ENCODE results near the gene IL21R. TPM values are rescaled to one million over a fixed set of nuclear protein-coding genes. Genes with fewer than 3 reads are reported as not detected.
A peak's percentile ranks its signal among the peaks of the same experiment; 100 is the strongest.

Gene IL21R
- total and polyA plus RNA-seq, 3 donors from 2014 or later = 0.31 to 2.3 (median 0.87) TPM

DNA sequence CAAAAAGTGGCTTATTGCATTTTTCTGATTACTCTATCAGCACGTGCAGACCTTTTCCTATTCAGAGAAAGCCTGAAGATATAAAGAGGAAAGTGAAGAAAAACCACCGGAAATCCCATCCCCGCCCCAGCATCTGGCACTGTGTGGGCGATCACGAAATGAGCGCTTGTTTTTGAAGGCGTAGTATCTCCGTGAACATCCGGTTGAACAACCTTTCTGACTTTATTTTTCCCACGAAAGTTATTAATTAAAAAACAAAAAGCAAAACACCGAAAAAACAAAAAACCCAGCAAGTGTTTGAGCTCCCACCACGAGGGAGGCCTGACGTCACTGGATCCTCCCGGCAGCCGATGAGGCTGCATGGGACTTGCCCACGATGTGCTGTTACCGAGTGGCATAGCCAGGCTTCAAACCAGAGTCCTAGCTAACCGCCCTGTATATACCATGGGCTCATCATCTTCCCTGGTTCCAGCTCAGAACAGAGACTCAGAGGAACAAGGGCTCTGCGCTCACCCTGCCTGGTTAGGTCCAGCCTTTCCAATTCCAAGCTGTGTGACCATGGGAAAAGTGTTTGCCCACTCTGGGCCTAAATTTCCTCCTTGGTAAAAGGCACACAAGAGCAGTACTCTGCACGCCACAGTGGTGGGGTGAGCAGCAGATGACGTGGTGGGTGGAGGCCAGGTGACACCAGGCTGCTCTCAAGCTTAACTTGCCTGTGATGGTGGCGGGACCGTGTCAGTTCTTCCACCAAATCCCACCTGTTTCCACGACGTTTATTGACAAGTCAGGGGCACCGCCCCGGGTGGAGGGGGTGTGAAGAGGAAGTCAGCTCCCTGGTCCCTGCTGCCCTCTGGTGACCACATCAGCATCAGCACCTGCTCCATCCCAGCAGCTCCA is 34.3 kb upstream of the IL21R start:
- H3K4me1 ChIP-seq = peaks cover 4% of the 10 kb centered on the region
- no peaks in the 10 kb centered on the region for H3K27me3 ChIP-seq
- intact Hi-C loops (cut with DNase I; ENCODE audit: low total_unique reads) = loop anchor here (5.0 kb wide), 2 partner anchors 130 to 185 kb away; no protein-coding TSS in a partner anchor
- TF ChIP-seq, protein P1, sequence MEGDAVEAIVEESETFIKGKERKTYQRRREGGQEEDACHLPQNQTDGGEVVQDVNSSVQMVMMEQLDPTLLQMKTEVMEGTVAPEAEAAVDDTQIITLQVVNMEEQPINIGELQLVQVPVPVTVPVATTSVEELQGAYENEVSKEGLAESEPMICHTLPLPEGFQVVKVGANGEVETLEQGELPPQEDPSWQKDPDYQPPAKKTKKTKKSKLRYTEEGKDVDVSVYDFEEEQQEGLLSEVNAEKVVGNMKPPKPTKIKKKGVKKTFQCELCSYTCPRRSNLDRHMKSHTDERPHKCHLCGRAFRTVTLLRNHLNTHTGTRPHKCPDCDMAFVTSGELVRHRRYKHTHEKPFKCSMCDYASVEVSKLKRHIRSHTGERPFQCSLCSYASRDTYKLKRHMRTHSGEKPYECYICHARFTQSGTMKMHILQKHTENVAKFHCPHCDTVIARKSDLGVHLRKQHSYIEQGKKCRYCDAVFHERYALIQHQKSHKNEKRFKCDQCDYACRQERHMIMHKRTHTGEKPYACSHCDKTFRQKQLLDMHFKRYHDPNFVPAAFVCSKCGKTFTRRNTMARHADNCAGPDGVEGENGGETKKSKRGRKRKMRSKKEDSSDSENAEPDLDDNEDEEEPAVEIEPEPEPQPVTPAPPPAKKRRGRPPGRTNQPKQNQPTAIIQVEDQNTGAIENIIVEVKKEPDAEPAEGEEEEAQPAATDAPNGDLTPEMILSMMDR (IDR thresholded peaks at IDR 0.05) = peak; percentile 31 to 60 (median 55)
- TF ChIP-seq POLR2A (IDR thresholded peaks at IDR 0.05) = no peak
- no peaks in the 10 kb centered on the region for H3K36me3 ChIP-seq (ENCODE audit: low read depth, missing control alignments)
- no peak overlapping the region for H3K4me3 ChIP-seq
- no peaks in the 10 kb centered on the region for H3K9me3 ChIP-seq
- H3K27ac ChIP-seq = no peak overlapping the region
- DNase-seq = peak; percentile 72
- WGBS, 2 donors = 23 to 29% methylated on average over 24 to 27 of the region's 27 CpGs

DNA sequence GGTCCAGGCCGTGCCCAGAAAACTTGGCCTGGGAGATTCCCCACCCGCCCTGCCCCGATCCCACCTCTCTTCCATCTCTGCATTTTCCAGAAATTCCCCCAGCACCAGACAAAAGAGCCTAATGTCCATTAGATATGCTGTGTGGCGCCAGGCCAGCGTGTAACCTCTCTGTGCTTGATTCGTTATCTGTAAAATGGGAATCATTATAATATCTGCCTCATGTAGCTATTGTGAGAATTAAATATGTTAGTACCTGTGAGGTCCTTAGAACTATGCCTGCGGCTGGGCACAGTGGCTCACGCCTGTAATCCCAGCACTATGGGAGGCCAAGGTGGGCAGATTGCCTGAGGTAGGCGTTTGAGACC is 33.6 kb upstream of the IL21R start:
- Histone ChIP-seq H3K27me3 (no peaks in the 10 kb centered on the region), H3K36me3 (ENCODE audit: low read depth, missing control alignments) (no peaks in the 10 kb centered on the region), H3K4me3 (no peak overlapping the region), H3K4me1 (peaks cover 4% of the 10 kb centered on the region), H3K9me3 (no peaks in the 10 kb centered on the region), H3K27ac (no peak overlapping the region)
- intact Hi-C loops (cut with DNase I; ENCODE audit: low total_unique reads) = loop anchor here (5.0 kb wide), 2 partner anchors 131 to 186 kb away; no protein-coding TSS in a partner anchor
- no peak for DNase-seq
- TF ChIP-seq, protein P1 (IDR thresholded peaks at IDR 0.05) = no peak
- TF ChIP-seq POLR2A (IDR thresholded peaks at IDR 0.05) = no peak
- WGBS, 2 donors = 49 to 86% methylated on average over 6 to 9 of the region's 9 CpGs

DNA sequence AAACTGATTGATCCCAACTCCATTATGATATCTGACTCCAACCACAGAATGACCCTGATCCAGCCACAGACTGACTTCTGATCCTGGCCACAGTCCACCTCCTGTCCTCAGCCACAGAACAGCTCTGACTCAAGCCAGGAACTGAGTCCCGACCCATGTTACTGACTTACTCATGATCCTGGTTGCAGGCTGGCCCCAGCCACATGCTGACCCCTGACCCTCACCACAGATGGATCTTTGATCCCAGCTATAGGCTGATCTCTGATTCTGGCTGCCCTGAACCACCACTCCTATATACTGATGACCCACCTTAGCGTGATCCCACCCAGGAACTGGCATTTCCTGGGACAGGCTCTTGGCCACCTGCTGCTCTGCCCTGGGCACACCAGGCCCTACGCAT is 32.2 kb upstream of the IL21R start:
- Histone ChIP-seq H3K4me1 (peaks cover 7% of the 10 kb centered on the region), H3K4me3 (no peak overlapping the region), H3K36me3 (ENCODE audit: low read depth, missing control alignments) (no peaks in the 10 kb centered on the region), H3K9me3 (no peaks in the 10 kb centered on the region), H3K27ac (no peak overlapping the region), H3K27me3 (no peaks in the 10 kb centered on the region)
- WGBS, 2 donors = 81 to 84% methylated on average over 3 of the region's 3 CpGs
- no peak for DNase-seq
- TF ChIP-seq, protein P1 (IDR thresholded peaks at IDR 0.05) = no peak
- TF ChIP-seq POLR2A (IDR thresholded peaks at IDR 0.05) = no peak
- intact Hi-C loops (cut with DNase I; ENCODE audit: low total_unique reads) = loop anchor here (5.0 kb wide), 2 partner anchors 133 to 188 kb away; no protein-coding TSS in a partner anchor

DNA sequence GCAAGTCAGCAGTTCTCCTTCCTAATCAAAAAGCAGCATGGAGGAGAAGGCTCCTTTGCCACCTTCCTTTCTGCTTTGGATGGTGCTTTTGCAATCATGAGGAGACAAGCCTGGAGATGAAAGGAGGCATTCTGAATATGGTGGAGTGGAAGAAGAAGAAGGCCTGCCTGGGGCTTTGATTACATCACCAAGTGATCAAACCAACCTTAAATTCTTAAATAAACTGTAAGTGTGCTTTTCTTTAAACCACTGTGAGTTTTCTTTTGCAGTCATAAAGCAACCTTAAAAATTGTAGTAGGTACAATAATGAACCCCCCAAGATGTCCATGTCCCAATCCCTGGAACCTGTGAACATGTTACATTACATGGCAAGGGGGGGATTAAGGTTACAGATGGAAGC is 31.7 kb upstream of the IL21R start:
- H3K9me3 ChIP-seq = no peaks in the 10 kb centered on the region
- no peaks in the 10 kb centered on the region for H3K27me3 ChIP-seq
- no peak overlapping the region for H3K27ac ChIP-seq
- DNase-seq = no peak
- intact Hi-C loops (cut with DNase I; ENCODE audit: low total_unique reads) = no loop called here
- peaks cover 7% of the 10 kb centered on the region for H3K4me1 ChIP-seq
- TF ChIP-seq, protein P1 (IDR thresholded peaks at IDR 0.05) = no peak
- no peak for TF ChIP-seq POLR2A (IDR thresholded peaks at IDR 0.05)
- H3K36me3 ChIP-seq (ENCODE audit: low read depth, missing control alignments) = no peaks in the 10 kb centered on the region
- no peak overlapping the region for H3K4me3 ChIP-seq
